Measurements from ENCODE around the gene GAL3ST1.

GAL3ST1 gene

DNA sequence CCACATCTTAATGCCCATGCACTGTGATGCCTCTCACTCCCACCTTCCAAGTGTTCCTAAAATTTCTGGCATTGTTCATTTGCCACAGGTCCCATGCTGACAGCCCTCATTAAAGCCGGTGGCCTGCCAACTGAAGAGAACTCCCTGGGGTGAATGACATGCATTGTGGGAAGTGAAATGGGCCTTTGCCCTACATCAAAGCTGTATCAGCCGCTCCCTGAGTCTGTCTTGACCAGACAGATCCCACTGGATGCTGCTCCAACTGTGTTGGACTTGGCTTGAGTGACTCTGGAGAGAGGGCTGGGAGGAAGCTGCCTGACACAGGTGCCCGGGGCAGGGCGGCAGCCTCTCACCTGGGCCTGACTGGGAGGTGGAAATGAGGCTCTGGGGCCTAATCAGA lies 60.2 kb downstream of the GAL3ST1 start:
- H3K27ac ChIP-seq (ENCODE audit: low read length): no peak overlapping the region
- H3K9me3 ChIP-seq (ENCODE audit: control insufficient read depth, insufficient read depth, low read length): no peaks in the 10 kb centered on the region
- no CpG with 5 or more reads among the region's 4 CpGs for WGBS (ENCODE audit: insufficient coverage, insufficient read length)
- DNase-seq (ENCODE audit: low read depth, low spot score): no peak
- no peaks in the 10 kb centered on the region for H3K4me1 ChIP-seq (ENCODE audit: control insufficient read depth, insufficient read depth, low read length)
- H3K4me3 ChIP-seq (ENCODE audit: low read length): no peak overlapping the region
- H3K27me3 ChIP-seq (ENCODE audit: control insufficient read depth, insufficient read depth, low read length): no peaks in the 10 kb centered on the region
- no peaks in the 10 kb centered on the region for H3K36me3 ChIP-seq (ENCODE audit: control insufficient read depth, insufficient read depth, low read length)

DNA sequence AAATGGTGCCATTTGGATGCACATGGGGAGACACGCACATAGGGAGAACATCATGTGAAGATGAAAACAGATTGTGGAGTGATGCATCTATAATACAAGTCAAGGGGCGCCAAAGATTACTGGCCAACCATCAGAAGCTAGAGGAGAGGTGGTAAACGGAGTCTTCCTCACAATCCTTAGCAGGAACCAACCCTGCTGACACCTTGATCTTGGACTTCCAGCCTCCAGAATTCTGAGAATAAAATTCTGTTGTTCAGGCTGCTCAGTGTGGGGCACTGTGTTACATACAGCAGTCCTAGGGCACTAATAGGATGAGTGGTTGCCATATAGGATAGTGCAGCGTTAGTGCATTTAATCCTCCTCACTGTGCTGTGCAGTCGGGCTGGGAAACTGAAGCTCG lies 61.0 kb downstream of the GAL3ST1 start:
- no peaks in the 10 kb centered on the region for H3K9me3 ChIP-seq (ENCODE audit: control insufficient read depth, insufficient read depth, low read length)
- H3K27me3 ChIP-seq (ENCODE audit: control insufficient read depth, insufficient read depth, low read length): no peaks in the 10 kb centered on the region
- no peak overlapping the region for H3K4me3 ChIP-seq (ENCODE audit: low read length)
- H3K36me3 ChIP-seq (ENCODE audit: control insufficient read depth, insufficient read depth, low read length): no peaks in the 10 kb centered on the region
- no peaks in the 10 kb centered on the region for H3K4me1 ChIP-seq (ENCODE audit: control insufficient read depth, insufficient read depth, low read length)
- no CpG with 5 or more reads among the region's 6 CpGs for WGBS (ENCODE audit: insufficient coverage, insufficient read length)
- H3K27ac ChIP-seq (ENCODE audit: low read length): no peak overlapping the region
- DNase-seq (ENCODE audit: low read depth, low spot score): no peak

DNA sequence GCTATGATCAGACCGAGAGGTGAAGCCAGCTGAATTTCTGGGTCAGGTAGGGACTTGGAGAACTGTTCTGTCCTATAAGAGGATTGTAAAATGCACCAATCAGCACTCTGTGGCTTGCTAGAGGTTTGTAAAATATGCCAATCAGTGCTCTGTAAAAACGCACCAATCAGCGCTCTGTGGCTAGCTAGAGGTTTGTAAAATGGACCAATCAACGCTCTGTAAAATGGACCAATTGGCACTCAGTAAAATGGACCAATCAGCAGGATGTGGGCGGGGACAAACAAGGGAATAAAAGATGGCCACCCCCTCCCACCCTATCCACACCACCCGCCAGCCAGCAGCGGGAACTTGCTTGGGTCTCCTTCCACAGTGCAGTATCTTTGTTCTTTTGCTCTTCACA lies 62.6 kb downstream of the GAL3ST1 start:
- Histone ChIP-seq H3K9me3 (ENCODE audit: control insufficient read depth, insufficient read depth, low read length) (no peaks in the 10 kb centered on the region), H3K27me3 (ENCODE audit: control insufficient read depth, insufficient read depth, low read length) (no peaks in the 10 kb centered on the region), H3K36me3 (ENCODE audit: control insufficient read depth, insufficient read depth, low read length) (no peaks in the 10 kb centered on the region), H3K4me1 (ENCODE audit: control insufficient read depth, insufficient read depth, low read length) (no peaks in the 10 kb centered on the region), H3K4me3 (ENCODE audit: low read length) (no peak overlapping the region), H3K27ac (ENCODE audit: low read length) (no peak overlapping the region)
- WGBS (ENCODE audit: insufficient coverage, insufficient read length): no CpG with 5 or more reads among the region's 7 CpGs
- no peak for DNase-seq (ENCODE audit: low read depth, low spot score)

DNA sequence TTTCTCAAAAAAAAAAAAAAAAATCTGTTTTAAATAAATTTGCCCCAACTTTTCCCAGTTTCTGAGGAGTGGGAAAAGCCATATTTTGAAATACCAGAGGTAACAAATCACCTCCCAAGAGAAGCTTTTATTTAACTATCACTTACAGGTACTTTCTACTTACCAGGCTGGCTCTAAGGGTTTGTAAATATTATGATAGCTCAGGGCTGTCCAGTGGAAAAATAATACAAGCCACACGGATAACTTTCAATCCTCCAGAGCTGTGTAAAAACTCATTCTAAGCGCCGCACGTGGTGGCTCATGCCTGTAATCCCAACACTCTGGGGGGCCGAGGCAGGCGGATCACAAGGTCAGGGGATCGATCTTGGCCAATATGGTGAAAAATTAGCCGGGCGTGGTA lies 63.4 kb downstream of the GAL3ST1 start:
- no peak for DNase-seq (ENCODE audit: low read depth, low spot score)
- Histone ChIP-seq H3K36me3 (ENCODE audit: control insufficient read depth, insufficient read depth, low read length) (no peaks in the 10 kb centered on the region), H3K4me3 (ENCODE audit: low read length) (no peak overlapping the region), H3K4me1 (ENCODE audit: control insufficient read depth, insufficient read depth, low read length) (no peaks in the 10 kb centered on the region), H3K9me3 (ENCODE audit: control insufficient read depth, insufficient read depth, low read length) (no peaks in the 10 kb centered on the region), H3K27ac (ENCODE audit: low read length) (no peak overlapping the region), H3K27me3 (ENCODE audit: control insufficient read depth, insufficient read depth, low read length) (no peaks in the 10 kb centered on the region)
- WGBS (ENCODE audit: insufficient coverage, insufficient read length): no CpG with 5 or more reads among the region's 9 CpGs

DNA sequence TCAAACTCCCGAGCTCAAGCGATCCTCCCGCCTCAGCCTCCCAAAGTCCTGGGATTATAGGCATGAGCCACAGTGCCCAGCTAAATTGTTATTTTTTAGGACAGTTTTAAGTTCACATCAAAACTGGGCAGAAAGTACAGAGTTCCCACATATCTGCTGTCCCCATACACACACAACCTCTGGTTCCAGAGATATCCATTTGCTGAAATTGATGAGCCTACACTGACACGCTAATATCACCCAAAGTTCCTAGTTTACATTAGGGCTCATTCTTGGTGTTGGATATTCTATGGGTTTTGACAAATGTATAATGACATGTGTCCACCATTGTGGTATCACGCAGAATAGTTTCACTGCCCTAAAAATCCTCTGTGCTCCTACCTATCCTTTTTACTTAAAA lies 66.2 kb downstream of the GAL3ST1 start:
- H3K4me3 ChIP-seq (ENCODE audit: low read length): no peak overlapping the region
- no peaks in the 10 kb centered on the region for H3K4me1 ChIP-seq (ENCODE audit: control insufficient read depth, insufficient read depth, low read length)
- H3K36me3 ChIP-seq (ENCODE audit: control insufficient read depth, insufficient read depth, low read length): no peaks in the 10 kb centered on the region
- no peaks in the 10 kb centered on the region for H3K9me3 ChIP-seq (ENCODE audit: control insufficient read depth, insufficient read depth, low read length)
- WGBS (ENCODE audit: insufficient coverage, insufficient read length): no CpG with 5 or more reads among the region's 5 CpGs
- no peak overlapping the region for H3K27ac ChIP-seq (ENCODE audit: low read length)
- no peak for DNase-seq (ENCODE audit: low read depth, low spot score)
- no peaks in the 10 kb centered on the region for H3K27me3 ChIP-seq (ENCODE audit: control insufficient read depth, insufficient read depth, low read length)

DNA sequence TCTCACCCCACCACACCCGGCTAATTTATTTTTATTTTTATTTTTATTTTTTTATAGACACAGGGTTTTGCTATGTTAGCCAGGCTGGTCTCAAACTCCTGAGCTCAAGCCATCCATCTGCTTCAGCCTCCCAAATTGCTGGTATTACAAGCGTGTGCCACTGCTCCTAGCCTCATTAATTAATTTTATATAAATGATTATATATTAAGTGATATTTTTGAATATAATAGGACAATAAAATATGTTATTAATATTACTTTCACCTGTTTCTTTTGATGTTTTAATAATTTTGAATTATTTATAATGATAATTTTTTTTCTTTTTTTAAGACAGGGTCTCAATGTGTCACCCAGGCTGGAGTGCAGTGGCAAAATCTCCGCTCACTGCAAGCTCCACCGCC lies 66.8 kb downstream of the GAL3ST1 start:
- Histone ChIP-seq H3K36me3 (ENCODE audit: control insufficient read depth, insufficient read depth, low read length) (no peaks in the 10 kb centered on the region), H3K4me3 (ENCODE audit: low read length) (no peak overlapping the region), H3K27ac (ENCODE audit: low read length) (no peak overlapping the region), H3K9me3 (ENCODE audit: control insufficient read depth, insufficient read depth, low read length) (no peaks in the 10 kb centered on the region), H3K27me3 (ENCODE audit: control insufficient read depth, insufficient read depth, low read length) (no peaks in the 10 kb centered on the region), H3K4me1 (ENCODE audit: control insufficient read depth, insufficient read depth, low read length) (no peaks in the 10 kb centered on the region)
- no peak for DNase-seq (ENCODE audit: low read depth, low spot score)
- WGBS (ENCODE audit: insufficient coverage, insufficient read length): no CpG with 5 or more reads among the region's 4 CpGs

DNA sequence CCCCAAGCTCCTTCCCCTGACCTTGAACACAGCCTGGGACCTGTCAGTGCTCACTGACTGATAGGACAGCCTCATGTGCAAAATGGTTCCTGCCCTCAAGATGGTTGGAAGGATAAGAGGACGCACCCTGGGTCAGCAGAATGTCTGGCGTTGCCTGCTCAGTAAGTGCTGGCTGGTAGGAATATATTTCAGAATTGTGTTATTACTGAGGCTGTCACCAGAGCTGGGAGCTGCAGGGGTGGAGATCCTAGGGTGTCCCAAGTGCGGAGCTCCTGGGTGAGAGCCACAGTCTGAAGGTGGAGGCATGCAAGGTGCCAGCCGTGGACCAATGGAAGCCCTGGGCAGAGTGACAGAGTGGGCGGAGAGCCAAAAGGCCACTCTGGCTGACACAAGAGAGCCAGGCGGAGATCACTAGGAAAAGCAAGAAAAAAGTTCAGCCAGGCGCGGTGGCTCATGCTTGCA lies 67.9 kb downstream of the GAL3ST1 start:
- H3K36me3 ChIP-seq (ENCODE audit: control insufficient read depth, insufficient read depth, low read length): no peaks in the 10 kb centered on the region
- DNase-seq (ENCODE audit: low read depth, low spot score): no peak
- no peak overlapping the region for H3K4me3 ChIP-seq (ENCODE audit: low read length)
- H3K27ac ChIP-seq (ENCODE audit: low read length): no peak overlapping the region
- no peaks in the 10 kb centered on the region for H3K4me1 ChIP-seq (ENCODE audit: control insufficient read depth, insufficient read depth, low read length)
- no peaks in the 10 kb centered on the region for H3K27me3 ChIP-seq (ENCODE audit: control insufficient read depth, insufficient read depth, low read length)
- no peaks in the 10 kb centered on the region for H3K9me3 ChIP-seq (ENCODE audit: control insufficient read depth, insufficient read depth, low read length)
- no CpG with 5 or more reads among the region's 8 CpGs for WGBS (ENCODE audit: insufficient coverage, insufficient read length)
